GM21825 (cell line): ENCODE data around the gene EEF1AKMT1.
"Not testable (repeated sequence)": the region's sequence is repeated elsewhere in the genome, so short reads cannot be mapped to it uniquely, and the experiment has no call there.

ENCODE experiments used
- ATAC-seq: cut with Tn5 transposase; IDR thresholded peaks from one replicate; pipeline ENCODE4 v1.9.1; 2021; ENCODE audit warnings: mild to moderate bottlenecking, moderate library complexity; ENCODE audit not compliant: unreplicated experiment

EEF1AKMT1 gene

DNA sequence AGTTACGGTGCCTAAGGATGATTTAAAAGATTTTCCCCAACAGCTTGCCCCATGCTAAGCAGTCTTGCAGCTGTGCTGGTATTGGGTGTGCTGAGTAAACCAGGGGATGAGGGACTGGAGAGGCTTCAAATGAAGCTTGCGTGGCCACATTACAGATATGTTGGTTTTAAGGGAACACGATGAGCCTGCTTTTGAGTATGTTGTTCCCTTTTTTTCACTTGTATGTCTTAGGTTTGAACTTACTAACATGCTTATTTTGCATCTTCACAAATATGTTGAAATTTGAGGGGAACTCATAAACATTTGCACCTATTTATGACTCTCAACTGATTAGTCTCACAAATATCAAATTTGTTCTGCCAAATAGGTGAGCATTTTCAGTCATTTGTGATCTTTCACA lies 72.3 kb downstream of the EEF1AKMT1 start:
- ATAC-seq: no peak

DNA sequence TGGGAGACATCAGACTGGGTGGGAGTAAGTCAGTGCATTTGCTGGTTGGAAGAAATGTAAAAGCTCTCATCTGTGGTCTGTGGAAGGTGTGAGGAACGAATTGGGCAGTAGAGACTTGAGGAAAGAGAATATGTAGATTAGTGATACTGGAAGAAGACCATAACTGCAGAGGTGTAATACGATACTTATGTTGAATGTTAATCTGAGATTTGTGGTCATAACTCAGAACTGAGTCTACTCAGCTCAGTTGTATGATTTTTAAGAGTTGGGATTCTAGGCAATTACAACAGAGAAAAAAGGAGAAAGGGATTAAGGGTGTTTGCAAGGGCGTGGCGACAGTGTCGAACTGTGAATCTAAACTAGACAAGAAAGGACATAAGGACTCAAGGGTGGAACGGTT lies 73.5 kb downstream of the EEF1AKMT1 start:
- ATAC-seq: no peak

DNA sequence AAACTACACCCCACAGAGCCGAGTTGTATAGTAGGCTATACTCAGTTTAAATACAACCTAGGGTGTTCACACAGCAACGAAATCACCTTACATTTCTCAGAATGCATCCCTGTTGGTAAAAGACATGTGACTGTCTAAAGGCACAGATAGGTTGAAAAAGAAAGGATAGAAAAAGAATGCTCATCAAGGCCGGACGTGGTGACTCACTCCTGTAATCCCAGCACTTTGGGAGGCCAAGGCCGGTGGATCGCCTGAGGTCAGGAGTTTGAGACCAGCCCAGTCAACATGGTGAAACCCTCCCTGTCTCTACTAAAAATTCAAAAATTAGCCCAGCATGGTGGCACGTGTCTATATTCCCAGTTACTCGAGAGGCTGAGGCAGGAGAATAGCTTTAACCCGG lies 74.0 kb downstream of the EEF1AKMT1 start:
- no peak for ATAC-seq

DNA sequence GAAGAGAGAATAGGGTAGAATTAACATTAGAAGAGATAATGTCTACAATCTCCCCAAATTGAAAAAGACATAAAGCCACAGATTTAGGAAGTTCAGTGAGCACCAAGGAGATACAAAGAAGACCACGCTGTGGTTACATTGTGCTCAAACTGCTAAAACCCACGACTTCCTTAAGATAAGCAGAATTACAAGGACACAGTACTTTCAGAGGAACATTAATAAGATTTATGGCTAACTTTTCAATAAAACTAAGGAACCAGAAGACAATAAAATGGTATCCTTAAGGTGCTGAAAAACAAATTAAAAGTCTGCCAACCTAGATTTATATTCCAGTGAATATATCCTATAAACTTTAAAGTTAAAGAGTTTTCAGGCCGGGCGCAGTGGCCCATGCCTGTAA lies 77.7 kb downstream of the EEF1AKMT1 start:
- no peak for ATAC-seq

DNA sequence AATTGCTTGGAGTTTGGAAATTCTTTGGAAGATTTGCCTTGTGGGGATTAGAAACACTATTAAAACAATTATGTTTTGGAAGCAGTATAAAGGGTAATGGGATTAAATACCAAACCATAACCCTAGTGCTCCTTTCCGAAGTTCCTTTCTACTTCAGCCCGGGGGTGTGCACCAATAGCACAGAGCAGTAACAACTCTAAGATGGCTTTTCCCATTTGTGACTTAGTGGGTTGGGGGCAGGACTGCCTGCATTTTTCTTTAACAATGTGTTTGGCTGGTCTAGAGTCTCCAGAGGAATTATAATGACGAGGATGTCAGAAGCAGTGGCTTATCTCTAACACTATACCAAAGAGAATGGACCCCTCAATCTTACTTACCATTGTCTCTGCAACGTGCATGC lies 82.1 kb downstream of the EEF1AKMT1 start:
- ATAC-seq: no peak

DNA sequence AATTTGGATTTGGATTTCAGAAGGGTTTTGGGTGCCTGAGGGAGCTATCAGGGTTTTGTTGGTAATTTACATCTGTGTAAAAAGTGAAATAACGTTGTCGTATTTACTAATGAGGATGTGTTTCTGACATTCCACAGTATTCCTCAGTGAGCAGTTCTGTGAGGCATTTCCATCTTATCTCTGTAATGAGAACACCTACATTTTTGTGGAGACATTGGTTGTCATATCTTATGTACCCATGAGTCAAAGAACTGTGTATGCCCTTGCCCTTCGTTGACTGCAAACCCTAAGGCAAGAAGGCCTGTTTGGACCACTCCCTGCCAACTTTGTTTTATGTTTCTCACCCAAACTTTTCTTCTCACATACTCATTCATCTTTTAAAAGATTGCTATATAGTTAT lies 84.5 kb downstream of the EEF1AKMT1 start:
- no peak for ATAC-seq

DNA sequence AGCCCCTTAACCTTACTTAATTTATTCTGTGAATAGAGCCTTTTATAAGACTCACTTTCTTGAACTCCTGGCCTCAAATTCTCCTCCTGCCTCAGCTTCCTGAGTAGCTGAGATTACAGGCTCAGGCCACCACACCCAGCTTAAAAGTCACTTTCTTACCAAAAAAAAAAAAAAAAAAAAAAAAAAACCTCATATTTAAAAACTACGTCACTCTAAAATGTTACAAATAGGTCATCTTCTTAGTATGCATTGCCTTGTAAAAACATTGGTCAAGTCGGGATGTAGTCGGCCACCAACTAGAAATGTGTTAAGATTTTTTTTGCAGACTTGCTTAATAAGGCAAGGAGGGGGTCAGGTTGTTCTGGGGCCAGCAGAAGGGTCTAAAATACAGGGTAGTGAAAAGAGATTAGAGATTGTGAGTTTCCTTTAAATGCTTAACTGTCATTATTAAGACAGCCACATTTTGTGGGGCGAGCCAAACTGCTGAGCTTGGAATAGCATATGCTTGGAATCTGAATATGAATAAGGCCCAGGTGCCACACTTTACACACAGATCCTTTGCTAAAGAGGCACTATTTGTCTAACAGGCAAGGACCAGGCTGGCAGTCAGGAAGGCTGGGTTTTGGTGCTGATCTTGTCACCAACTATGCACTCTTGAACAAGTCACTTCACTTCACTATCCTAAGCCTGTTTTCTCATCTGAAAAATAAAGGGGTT lies 86.7 kb downstream of the EEF1AKMT1 start:
- ATAC-seq: no peak

DNA sequence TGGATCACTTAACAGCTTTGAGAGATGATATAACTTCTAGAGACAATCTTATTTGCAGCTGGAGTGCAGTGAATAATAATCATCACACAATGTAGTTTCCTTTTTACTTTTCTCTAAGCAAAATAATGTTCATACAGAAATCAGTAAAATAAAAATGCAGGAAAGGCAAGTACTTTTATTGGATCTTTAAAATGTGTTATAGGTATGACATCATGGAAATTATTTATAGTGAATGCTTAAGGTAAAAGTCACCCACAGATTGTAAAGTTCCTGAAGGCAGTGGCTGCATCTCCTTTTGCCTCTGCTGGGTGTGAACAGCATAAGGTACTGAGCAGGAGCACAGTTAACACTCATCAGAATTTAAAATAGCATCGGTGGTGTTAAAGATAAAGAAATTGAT lies 87.6 kb downstream of the EEF1AKMT1 start:
- no peak for ATAC-seq

DNA sequence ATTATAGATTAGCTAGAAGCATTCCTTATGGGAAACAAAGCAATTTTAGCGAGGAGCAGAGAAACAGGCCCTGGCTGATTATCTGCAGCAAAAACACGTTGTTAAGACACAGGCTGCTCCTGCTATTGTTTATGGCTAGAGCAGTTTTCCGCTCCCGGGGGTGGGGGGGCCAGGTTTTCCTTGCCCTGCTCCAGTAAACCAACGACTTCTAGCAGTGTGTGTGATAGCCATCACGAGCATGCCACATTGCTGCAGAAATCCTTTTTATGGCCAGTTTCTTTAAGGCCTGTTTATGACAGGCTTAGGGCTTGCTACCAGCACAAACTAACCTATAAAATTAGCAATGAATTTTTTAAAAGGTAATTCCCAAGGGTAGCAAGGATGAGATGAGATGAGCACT lies 88.7 kb downstream of the EEF1AKMT1 start:
- ATAC-seq: no peak

DNA sequence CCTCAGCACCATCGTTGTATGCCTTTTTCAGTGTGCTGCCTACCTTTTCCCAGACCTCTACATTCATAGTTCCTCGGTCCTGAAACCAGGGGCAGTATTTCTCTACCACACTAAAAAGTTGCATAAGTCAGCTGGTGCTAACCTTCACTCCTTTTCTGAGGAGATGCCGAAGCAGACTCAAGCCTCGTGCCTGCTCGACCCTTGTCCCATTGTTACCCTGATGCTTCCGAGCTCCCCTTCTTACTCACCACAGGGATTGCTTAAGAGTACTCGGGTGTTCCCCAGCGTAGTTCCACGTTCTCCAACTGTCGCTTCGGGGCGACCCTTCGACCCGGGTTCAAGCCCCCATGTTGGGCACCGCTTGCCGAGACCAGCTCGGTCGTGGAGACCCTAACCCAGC lies 89.2 kb downstream of the EEF1AKMT1 start:
- ATAC-seq: no peak

DNA sequence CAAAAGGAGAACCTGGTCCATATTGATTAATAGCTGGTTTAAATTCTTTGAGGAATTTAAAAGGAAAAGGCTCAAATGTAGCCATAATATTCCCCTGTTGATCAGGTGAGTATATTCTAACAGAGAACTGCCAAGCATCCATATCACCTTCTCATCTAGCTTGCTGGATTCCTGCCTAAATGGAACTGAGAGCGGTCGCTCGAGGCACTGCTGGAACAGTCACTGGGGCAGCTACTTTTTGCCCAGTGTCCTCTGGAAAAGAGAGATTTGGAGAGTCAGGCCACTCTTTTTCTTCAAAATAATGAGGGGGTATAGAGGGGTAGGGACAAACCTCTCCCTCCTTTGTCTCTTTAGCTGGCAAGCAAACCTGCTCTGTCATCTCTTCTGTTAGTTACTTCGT lies 89.7 kb downstream of the EEF1AKMT1 start:
- no peak for ATAC-seq

DNA sequence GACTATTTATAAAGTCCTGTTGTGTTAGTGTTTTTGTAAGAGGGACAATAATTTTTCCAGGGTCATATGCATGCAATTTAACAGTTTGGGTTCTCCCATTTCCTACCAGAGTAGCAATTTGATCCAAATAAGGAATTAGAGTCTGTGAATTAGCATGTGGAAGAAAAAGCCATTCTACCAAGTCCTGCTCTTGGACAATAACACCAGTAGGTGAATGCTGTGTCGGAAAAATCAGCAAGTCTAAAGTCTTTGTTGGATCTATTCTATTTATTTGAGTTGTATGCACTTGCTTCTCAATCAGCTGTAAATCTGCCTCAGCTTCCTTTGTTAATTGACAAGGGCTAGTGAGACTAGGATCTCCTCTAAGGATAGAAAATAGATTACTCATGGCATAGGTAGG lies 91.7 kb downstream of the EEF1AKMT1 start:
- ATAC-seq: no peak

DNA sequence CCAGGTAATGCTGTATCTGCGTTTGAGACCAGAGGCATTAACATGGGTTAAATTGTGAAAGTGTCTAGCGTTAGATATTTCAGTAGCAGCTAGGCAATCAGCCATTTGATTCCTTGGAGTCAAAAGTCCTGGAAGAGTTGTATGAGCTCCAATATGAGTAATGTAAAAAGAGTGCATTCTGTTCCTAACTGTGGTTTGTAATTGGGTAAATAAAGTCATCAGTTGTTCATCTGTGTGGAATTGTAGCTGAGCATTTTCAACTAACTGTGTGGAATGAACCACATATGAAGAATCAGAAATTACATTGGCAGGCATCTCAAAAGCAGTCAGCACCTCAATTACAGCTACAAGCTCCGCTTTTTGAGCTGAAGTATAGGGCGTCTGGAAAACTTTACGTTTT lies 92.3 kb downstream of the EEF1AKMT1 start:
- ATAC-seq: not testable (repeated sequence)

DNA sequence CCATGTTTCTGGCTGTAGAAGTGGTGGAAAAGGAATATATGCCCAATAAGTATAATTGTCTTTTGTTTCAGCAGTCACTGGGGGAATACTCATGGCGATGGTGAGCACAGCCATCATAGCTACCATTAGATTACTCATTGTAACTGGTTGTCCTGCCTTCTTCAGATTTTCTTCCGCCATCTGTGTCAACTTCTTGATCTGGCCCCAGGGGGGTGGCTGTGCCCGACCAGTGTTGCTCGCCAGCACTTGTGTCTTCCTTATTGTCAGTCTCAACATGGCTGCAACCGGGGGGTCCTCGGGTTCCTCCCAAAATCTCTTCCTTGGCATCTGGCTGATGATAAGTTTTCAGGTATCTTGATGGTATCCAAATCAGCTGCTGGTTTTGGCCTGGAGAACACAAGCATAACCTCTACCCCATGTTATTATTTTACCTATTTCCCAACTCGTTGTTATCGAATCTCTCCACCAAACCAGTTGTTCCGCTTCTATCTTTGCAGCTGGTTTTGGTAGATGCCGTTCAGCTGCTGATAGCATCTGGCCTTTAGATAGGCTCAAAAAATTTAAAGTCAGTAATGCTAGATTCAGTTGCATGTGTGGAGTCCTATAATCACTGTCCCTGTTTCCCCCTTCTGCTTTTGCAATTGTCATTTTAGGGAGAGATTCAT lies 93.2 kb downstream of the EEF1AKMT1 start:
- no peak for ATAC-seq

DNA sequence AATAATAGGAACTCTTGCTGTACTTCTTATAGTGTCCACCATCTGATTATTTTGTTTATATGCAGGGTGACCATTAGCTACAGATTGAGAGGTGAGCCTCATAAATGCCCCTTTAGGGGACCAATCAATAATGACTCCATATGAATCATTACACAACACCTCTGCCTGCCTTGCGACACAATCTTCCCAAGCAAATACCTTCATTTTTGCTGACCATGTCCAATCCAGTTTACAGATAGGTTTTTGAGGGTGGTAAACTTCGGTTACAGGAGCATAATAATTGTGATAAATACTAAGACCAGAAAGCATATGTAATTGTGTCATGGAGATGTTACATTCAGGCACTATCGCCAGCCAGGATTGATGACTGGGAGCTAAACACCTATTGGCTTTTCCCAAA lies 93.9 kb downstream of the EEF1AKMT1 start:
- no peak for ATAC-seq
